PC-9 (cell line): ENCODE measurements around the gene NCS1. TPM values are rescaled to one million over a fixed set of nuclear protein-coding genes. Genes with fewer than 3 reads are reported as not detected.

Experiments used
- BruUV-seq: library from RNA; stranded (reverse); fragments of 400-500 nt; replicated peaks from 2 replicates; lab custom pipeline; 2021; lab: Mats Ljungman, UMichigan
- CTCF ChIA-PET: fragments of 300-600 bp; sonication (Branson Sonifier 250); formaldehyde crosslinking; loops from one replicate; lab custom pipeline; 2022; ENCODE audit warnings: antibody characterized with exemption; lab: Charles Lee
- POLR2A ChIA-PET: fragments of 300-600 bp; sonication (Branson Sonifier 250); formaldehyde crosslinking; loops from one replicate; lab custom pipeline; 2022; ENCODE audit warnings: antibody characterized with exemption; ENCODE audit not compliant: unreplicated experiment; lab: Charles Lee
- DNase-seq, 2 experiments: peaks; one replicate each; pipeline versions ENCODE4 v3.0.0 to v3.0.0-alpha.2; 2015 to 2022; ENCODE audit warnings: mixed read lengths in 1 of 2
- H2AFZ ChIP-seq: fragments of 200-600 bp; sonication (generic); 2 replicates; pipeline ENCODE4 v1.8.1; 2017; ENCODE audit warnings: antibody characterized with exemption
- H3F3A ChIP-seq: fragments of 200-600 bp; sonication (generic); 2 replicates; pipeline ENCODE4 v1.8.1; 2017; ENCODE audit warnings: antibody characterized with exemption, mild to moderate bottlenecking, low read depth; ENCODE audit not compliant: insufficient read depth
- H3K27ac ChIP-seq: fragments of 200-600 bp; sonication (generic); 2 replicates; pipeline ENCODE4 v1.6.1; 2016; ENCODE audit warnings: mixed run types
- H3K27me3 ChIP-seq: fragments of 200-600 bp; sonication (generic); 2 replicates; pipeline ENCODE4 v1.6.1; 2016; ENCODE audit warnings: low read depth, mixed run types; ENCODE audit not compliant: insufficient read depth
- H3K36me3 ChIP-seq: fragments of 200-600 bp; sonication (generic); 2 replicates; pipeline ENCODE4 v1.6.1; 2016; ENCODE audit warnings: low read depth, mixed run types
- H3K4me1 ChIP-seq: fragments of 200-600 bp; sonication (generic); replicated peaks from 2 replicates; pipeline ENCODE4 v1.6.1; 2016; ENCODE audit warnings: mixed run types; ENCODE audit not compliant: insufficient read depth
- H3K4me2 ChIP-seq: fragments of 200-600 bp; sonication (generic); 2 replicates; pipeline ENCODE4 v1.6.1; 2017; ENCODE audit warnings: mixed run types
- H3K4me3 ChIP-seq: fragments of 200-600 bp; sonication (generic); 2 replicates; pipeline ENCODE4 v1.6.1; 2016; ENCODE audit warnings: mixed run types
- H3K79me2 ChIP-seq: fragments of 200-600 bp; sonication (generic); 2 replicates; pipeline ENCODE4 v1.6.1; 2017; ENCODE audit warnings: low read depth, mixed run types
- H3K9me2 ChIP-seq: fragments of 200-600 bp; sonication (generic); 2 replicates; pipeline ENCODE4 v1.8.1; 2017; ENCODE audit warnings: mild to moderate bottlenecking; ENCODE audit not compliant: insufficient read depth
- H3K9me3 ChIP-seq: fragments of 200-600 bp; sonication (generic); 2 replicates; pipeline ENCODE4 v1.8.1; 2016; ENCODE audit warnings: low read depth; ENCODE audit not compliant: insufficient read depth
- H4K20me1 ChIP-seq: fragments of 200-600 bp; sonication (generic); 2 replicates; pipeline ENCODE4 v1.8.1; 2017; ENCODE audit not compliant: insufficient read depth
- EZH2 ChIP-seq: fragments of 200-600 bp; sonication (generic); IDR thresholded peaks from 2 replicates; pipeline ENCODE4 v1.8.0; 2017; ENCODE audit warnings: antibody characterized with exemption, low read depth
- intact Hi-C: fragments of 100-400 bp; cut with micrococcal nuclease; formaldehyde crosslinking; loops from one replicate; pipeline ENCODE4 v1.10.0; 2022; ENCODE audit not compliant: unreplicated experiment
- total RNA-seq: library from RNA; stranded (reverse); gene quantifications from 2 replicates; pipeline ENCODE4 v1.2.3, GENCODE V29; 2021
- TF ChIP-seq, protein P1 (sequence below): fragments of 200-600 bp; sonication (generic); conservative IDR thresholded peaks from 2 replicates; pipeline ENCODE4 v1.6.1; 2017; ENCODE audit warnings: mixed run types, antibody characterized with exemption, mild to moderate bottlenecking, moderate library complexity

The NCS1 gene
- total RNA-seq, 1 experiment from 2014 or later, result 59.2 TPM

DNA sequence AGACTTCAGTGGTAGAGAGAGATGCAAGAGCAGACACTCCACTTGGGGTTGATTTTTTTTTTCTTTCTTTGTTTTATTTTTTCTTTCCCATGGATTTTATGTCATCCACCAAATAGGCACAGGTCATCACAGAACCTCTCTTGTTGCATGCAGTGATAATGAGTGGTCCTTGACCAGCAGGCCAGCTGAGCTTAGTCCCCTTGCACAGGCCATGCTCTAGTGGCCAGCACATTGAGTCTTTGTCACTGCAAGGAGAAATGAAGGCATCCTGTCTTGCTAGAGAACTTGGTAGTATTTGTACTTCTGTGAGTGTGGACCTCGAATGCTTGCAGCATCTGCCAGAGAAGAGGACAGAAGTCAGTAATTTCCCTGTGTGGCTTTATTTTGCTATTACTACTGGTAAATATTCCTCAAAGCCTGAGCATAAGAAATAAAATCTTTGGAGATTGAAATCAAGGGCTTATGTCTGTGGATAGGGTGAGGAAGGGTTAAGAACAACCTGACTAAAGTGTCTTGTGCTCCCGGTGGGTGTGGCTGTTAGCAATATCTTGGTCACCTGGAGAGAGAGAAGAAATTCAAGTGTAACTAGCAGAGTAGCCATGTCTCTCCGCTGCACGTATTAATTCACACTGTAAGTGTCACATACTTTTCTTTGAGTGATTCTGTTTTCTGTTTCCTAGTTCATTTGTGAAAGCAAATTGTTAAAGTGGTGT is 45.3 kb upstream of the NCS1 start:
- H3K27me3 ChIP-seq, result no peaks in the 10 kb centered on the region
- no peaks in the 10 kb centered on the region for H4K20me1 ChIP-seq
- peak; percentile 56 to 74 for DNase-seq
- no peaks in the 10 kb centered on the region for H3K79me2 ChIP-seq
- no TSS peak for BruUV-seq
- H3K4me2 ChIP-seq, result peak overlapping the region; percentile 77
- ChIA-PET POLR2A (no interaction called here), CTCF (interaction anchor here (0.7 kb wide), 3 partner anchors 43 to 400 kb away, joined by 4 to 8 read pairs (median 7); no protein-coding TSS in a partner anchor)
- no peaks in the 10 kb centered on the region for H3K9me3 ChIP-seq
- peaks cover 6% of the 10 kb centered on the region; the same call in 1 of the 2 replicates for H3K36me3 ChIP-seq
- H2AFZ ChIP-seq, result no peak overlapping the region
- H3K4me1 ChIP-seq, result peaks cover 46% of the 10 kb centered on the region
- no peak for TF ChIP-seq EZH2
- TF ChIP-seq, protein P1, sequence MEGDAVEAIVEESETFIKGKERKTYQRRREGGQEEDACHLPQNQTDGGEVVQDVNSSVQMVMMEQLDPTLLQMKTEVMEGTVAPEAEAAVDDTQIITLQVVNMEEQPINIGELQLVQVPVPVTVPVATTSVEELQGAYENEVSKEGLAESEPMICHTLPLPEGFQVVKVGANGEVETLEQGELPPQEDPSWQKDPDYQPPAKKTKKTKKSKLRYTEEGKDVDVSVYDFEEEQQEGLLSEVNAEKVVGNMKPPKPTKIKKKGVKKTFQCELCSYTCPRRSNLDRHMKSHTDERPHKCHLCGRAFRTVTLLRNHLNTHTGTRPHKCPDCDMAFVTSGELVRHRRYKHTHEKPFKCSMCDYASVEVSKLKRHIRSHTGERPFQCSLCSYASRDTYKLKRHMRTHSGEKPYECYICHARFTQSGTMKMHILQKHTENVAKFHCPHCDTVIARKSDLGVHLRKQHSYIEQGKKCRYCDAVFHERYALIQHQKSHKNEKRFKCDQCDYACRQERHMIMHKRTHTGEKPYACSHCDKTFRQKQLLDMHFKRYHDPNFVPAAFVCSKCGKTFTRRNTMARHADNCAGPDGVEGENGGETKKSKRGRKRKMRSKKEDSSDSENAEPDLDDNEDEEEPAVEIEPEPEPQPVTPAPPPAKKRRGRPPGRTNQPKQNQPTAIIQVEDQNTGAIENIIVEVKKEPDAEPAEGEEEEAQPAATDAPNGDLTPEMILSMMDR, result no peak
- H3K9me2 ChIP-seq, result no peaks in the 10 kb centered on the region
- H3K4me3 ChIP-seq, result peak overlapping the region; percentile 26
- H3K27ac ChIP-seq, result peak overlapping the region; percentile 80
- intact Hi-C loops, result loop anchor here (1.0 to 5.0 kb wide), 3 partner anchors 11 to 320 kb away; partner anchors contain the start of gene NCS1
- peaks cover 59% of the 10 kb centered on the region for H3F3A ChIP-seq

DNA sequence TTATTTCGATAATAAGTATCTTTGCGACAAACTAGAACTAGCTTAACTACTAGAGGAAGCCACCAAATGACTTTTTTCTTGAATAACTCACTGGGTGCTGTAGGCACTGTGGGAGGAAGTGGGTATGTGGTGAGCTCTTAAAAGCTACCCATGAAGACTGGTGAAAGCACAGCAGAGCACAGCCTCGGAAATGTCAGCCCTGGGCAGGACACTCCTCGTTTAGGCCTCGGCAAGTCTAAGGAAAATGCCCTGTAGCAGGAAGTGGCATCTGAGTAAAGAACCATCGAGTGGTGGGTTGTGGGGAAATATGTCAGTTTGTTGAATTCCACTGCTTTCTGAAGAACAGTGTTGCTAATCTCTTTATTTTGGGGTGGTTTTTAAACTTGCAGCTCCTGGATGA is 44.0 kb upstream of the NCS1 start:
- intact Hi-C loops, result loop anchor here (2.0 to 5.0 kb wide), 3 partner anchors 44 to 319 kb away; partner anchors contain the start of gene NCS1
- Histone ChIP-seq H3K4me1 (peaks cover 46% of the 10 kb centered on the region), H3F3A (peaks cover 59% of the 10 kb centered on the region), H3K36me3 (peaks cover 6% of the 10 kb centered on the region; the same call in 1 of the 2 replicates), H3K27me3 (no peaks in the 10 kb centered on the region), H3K9me3 (no peaks in the 10 kb centered on the region), H3K4me2 (peak overlapping the region; percentile 77), H3K79me2 (no peaks in the 10 kb centered on the region), H4K20me1 (no peaks in the 10 kb centered on the region), H3K27ac (peak overlapping the region; percentile 80), H3K4me3 (0 out of 2 replicates have a peak overlapping the region, but pooled peaks have one; percentile 13), H2AFZ (no peak overlapping the region), H3K9me2 (no peaks in the 10 kb centered on the region)
- TF ChIP-seq, protein P1, result no peak
- TF ChIP-seq EZH2, result no peak
- no peak for DNase-seq
- ChIA-PET POLR2A (no interaction called here), CTCF (interaction anchor here (0.6 kb wide), 1 partner anchor 19 kb away, joined by 4 read pairs; no protein-coding TSS in a partner anchor)
- BruUV-seq, result no TSS peak

DNA sequence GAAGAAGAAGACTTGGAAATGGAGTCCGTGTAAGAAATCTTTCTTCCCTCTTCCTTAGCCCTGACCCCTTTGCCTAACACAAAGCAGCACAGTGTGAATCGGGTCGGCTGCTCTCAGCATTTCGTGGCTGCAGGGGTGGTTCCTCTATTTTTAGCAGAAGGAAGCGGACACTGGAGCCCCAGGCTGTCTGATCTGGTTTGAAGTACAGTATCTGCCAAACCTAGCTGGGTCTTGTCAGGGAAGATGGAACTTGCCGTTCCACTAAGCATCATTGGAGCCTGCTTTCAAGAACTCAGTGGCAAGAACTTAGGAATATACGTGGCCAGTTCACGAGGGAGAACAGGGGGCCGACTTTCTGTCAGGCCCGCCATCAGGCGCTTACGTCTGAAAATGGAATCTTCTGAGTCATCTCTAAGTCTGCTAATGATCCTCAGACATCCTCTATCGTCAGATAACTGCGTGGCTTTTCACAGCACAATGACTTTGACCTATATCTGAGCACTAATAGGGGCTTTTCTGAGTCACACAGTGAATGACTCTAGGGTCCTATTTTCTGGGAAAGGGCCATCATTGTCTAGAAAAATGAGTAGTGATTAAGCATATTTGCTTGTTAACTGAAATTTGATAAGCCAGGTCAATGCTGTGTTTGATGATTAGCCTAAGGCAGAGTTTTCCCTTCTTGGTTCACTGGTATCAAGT is 43.3 kb upstream of the NCS1 start:
- Histone ChIP-seq H3K27ac (peak overlapping the region; percentile 80), H3K4me3 (0 out of 2 replicates have a peak overlapping the region, but pooled peaks have one; percentile 13), H4K20me1 (no peaks in the 10 kb centered on the region), H2AFZ (no peak overlapping the region), H3K9me2 (no peaks in the 10 kb centered on the region), H3K27me3 (no peaks in the 10 kb centered on the region), H3K36me3 (peaks cover 6% of the 10 kb centered on the region; the same call in 1 of the 2 replicates), H3K4me1 (peaks cover 46% of the 10 kb centered on the region), H3K4me2 (peak overlapping the region; percentile 77), H3F3A (peaks cover 59% of the 10 kb centered on the region), H3K79me2 (no peaks in the 10 kb centered on the region), H3K9me3 (no peaks in the 10 kb centered on the region)
- CTCF ChIA-PET, result interaction anchor here (0.6 kb wide), 1 partner anchor 19 kb away, joined by 4 read pairs; no protein-coding TSS in a partner anchor
- POLR2A ChIA-PET, result interaction anchor here (0.6 kb wide), 1 partner anchor 48 kb away, joined by 7 read pairs; no protein-coding TSS in a partner anchor
- no TSS peak for BruUV-seq
- peak; percentile 52 to 83 for DNase-seq
- intact Hi-C loops, result loop anchor here (2.0 to 5.0 kb wide), 3 partner anchors 43 to 318 kb away; partner anchors contain the start of gene NCS1
- no peak for TF ChIP-seq EZH2
- TF ChIP-seq, protein P1, result no peak
